Keratinocyte (primary cell): ENCODE data around the gene GRB10.

Experiments
- CTCF ChIP-seq, 3 experiments: IDR thresholded peaks in 1 of 3; conservative IDR thresholded peaks in 1 of 3; optimal IDR thresholded peaks in 1 of 3; 2 replicates in 2 of 3; 3 replicates in 1 of 3; pipeline versions ENCODE3 to v1.5.1; 2011; ENCODE audit warnings: low read length in 3 of 3, mild to moderate bottlenecking in 3 of 3, moderate library complexity in 2 of 3, control low read depth in 1 of 3, inconsistent platforms in 1 of 3; ENCODE audit not compliant: insufficient read depth in 2 of 3; ENCODE audit errors: extremely low read depth in 1 of 3
- EZH2 ChIP-seq: IDR thresholded peaks from one replicate; pipeline ENCODE4 v1.6.1; 2012; ENCODE audit warnings: inconsistent platforms, mild to moderate bottlenecking, low read length, moderate library complexity

- no peak for TF ChIP-seq EZH2
- TF ChIP-seq CTCF (optimal IDR thresholded peaks at IDR 0.05 in 1 of 3, IDR thresholded peaks at IDR 0.05 in 1 of 3, conservative IDR thresholded peaks at IDR 0.05 in 1 of 3; ENCODE audit: extremely low read depth in 1 of 3, insufficient read depth in 2 of 3, low read length in 3 of 3), result no peak
These were observed 17.2 kb upstream of the GRB10 start for GRCh38 chr7:50799873-50800272.
